ENCODE results near the gene PLK3. TPM values are rescaled to one million over a fixed set of nuclear protein-coding genes. Genes with fewer than 3 reads are reported as not detected.
A peak's percentile ranks its signal among the peaks of the same experiment; 100 is the strongest.

PLK3 gene
- total and polyA plus RNA-seq, 9 of the 15 experiments (the other 6 are each of a cell fraction or from before 2014, with no cell fraction given), result 0.52 to 22.7 (median 11.0) TPM

GRCh38 chr1:44830900-44831304 lies 30.7 kb downstream of the PLK3 start (continued):
- TF ChIP-seq PRDM10 (IDR thresholded peaks at IDR 0.05; ENCODE audit: partially characterized antibody) (no peak), PML (IDR thresholded peaks at IDR 0.05; ENCODE audit: low read length) (no peak), SRF (CRISPR knock-in tag; IDR thresholded peaks at IDR 0.05) (no peak), SOX6 (IDR thresholded peaks at IDR 0.05) (no peak), MAX (CRISPR knock-in tag; IDR thresholded peaks at IDR 0.05) (peak; percentile 51), ZBTB11 (CRISPR knock-in tag; IDR thresholded peaks at IDR 0.05) (no peak), ZNF395 (CRISPR knock-in tag; IDR thresholded peaks at IDR 0.05) (no peak), HOXB6 (CRISPR knock-in tag; IDR thresholded peaks at IDR 0.05; ENCODE audit: borderline replicate concordance) (no peak), POLR2B (IDR thresholded peaks at IDR 0.05; ENCODE audit: low read depth, partially characterized antibody) (no peak), ESRRA (IDR thresholded peaks at IDR 0.05; ENCODE audit: borderline replicate concordance, low read depth) (no peak), GATA2 (CRISPR knock-in tag; IDR thresholded peaks at IDR 0.05) (0 out of 2 replicates have a peak, but pooled peaks have one; percentile 7), ETV6 (IDR thresholded peaks at IDR 0.05; ENCODE audit: borderline replicate concordance in 1 of 2, low read depth in 2 of 2, low read length in 1 of 2) (no peak), ETV6 (CRISPR knock-in tag; IDR thresholded peaks at IDR 0.05; ENCODE audit: borderline replicate concordance) (no peak), ZBTB12 (CRISPR knock-in tag; IDR thresholded peaks at IDR 0.05) (no peak), TFAP4 (CRISPR knock-in tag; IDR thresholded peaks at IDR 0.05; ENCODE audit: borderline replicate concordance) (peak; percentile 53; the same call in 1 of the 2 replicates), IFI16 (CRISPR knock-in tag; IDR thresholded peaks at IDR 0.05) (no peak)
